ENCODE data around the gene PPARD.

Gene PPARD

GRCh38 chr6:35474942-35475570 is 132.7 kb downstream of the PPARD start:
- peak; percentile 22 for DNase-seq

DNA sequence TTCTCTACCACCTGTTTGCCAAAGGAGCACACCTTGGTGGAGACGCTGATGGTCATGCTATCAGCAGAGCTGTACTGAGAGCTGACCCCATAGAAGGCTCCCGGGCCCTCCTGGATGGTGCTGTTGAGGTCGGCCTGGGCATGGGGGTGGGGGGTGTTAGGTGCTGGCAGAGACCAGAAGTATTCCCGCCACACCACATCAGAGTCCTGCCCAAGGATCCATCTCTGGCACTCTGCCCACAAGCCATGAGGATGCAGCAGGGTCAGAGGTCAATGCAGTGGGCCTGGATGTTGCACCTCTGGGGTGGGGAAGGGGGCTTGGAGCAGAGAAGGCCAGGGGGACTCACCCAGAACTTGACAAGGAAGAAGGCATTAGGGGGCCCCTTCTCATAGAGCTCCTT is 133.2 kb downstream of the PPARD start:
- no peak for DNase-seq

GRCh38 chr6:35476004-35476403 is 133.6 kb downstream of the PPARD start:
- no peak for DNase-seq

- DNase-seq = no peak
These were observed 134.7 kb downstream of the PPARD start for GRCh38 chr6:35477028-35477427.
